ENCODE measurements around the gene SIGLECL1. TPM values are rescaled to one million over a fixed set of nuclear protein-coding genes. Genes with fewer than 3 reads are reported as not detected.

Gene SIGLECL1
- total RNA-seq, 1 experiment from 2014 or later, result not detected

GRCh38 chr19:51252306-51253079, 1.6 kb downstream of the SIGLECL1 start:
- DNase-seq (ENCODE audit: low read depth), result no peak

GRCh38 chr19:51253088-51253806, 2.4 kb downstream of the SIGLECL1 start:
- DNase-seq (ENCODE audit: low read depth), result no peak

- no peak for DNase-seq (ENCODE audit: low read depth)
Measured at GRCh38 chr19:51256155-51256625, 5.3 kb downstream of the SIGLECL1 start.

- no peak for DNase-seq (ENCODE audit: low read depth)
Measured at GRCh38 chr19:51257471-51257870, 6.6 kb downstream of the SIGLECL1 start.

- no peak for DNase-seq (ENCODE audit: low read depth)
Measured at GRCh38 chr19:51258165-51259160, 7.6 kb downstream of the SIGLECL1 start.

- peak; percentile 14 for DNase-seq (ENCODE audit: low read depth)
Measured at GRCh38 chr19:51259348-51260245, 8.7 kb downstream of the SIGLECL1 start.

- no peak for DNase-seq (ENCODE audit: low read depth)
Measured at GRCh38 chr19:51263808-51264207, 12.9 kb downstream of the SIGLECL1 start.

- no peak for DNase-seq (ENCODE audit: low read depth)
Measured at GRCh38 chr19:51271067-51271466, 20.2 kb downstream of the SIGLECL1 start.

- DNase-seq (ENCODE audit: low read depth), result no peak
Measured at GRCh38 chr19:51272183-51272810, 21.4 kb downstream of the SIGLECL1 start.

GRCh38 chr19:51274049-51274770, 23.3 kb downstream of the SIGLECL1 start:
- DNase-seq (ENCODE audit: low read depth), result no peak

GRCh38 chr19:51277112-51277511, 26.2 kb downstream of the SIGLECL1 start:
- DNase-seq (ENCODE audit: low read depth), result no peak

GRCh38 chr19:51282335-51282734, 31.5 kb downstream of the SIGLECL1 start:
- no peak for DNase-seq (ENCODE audit: low read depth)

- no peak for DNase-seq (ENCODE audit: low read depth)
Measured at GRCh38 chr19:51285682-51286081, 34.8 kb downstream of the SIGLECL1 start.

- no peak for DNase-seq (ENCODE audit: low read depth)
Measured at GRCh38 chr19:51289635-51290034, 38.8 kb downstream of the SIGLECL1 start.

- DNase-seq (ENCODE audit: low read depth), result no peak
Measured at GRCh38 chr19:51292971-51293370, 42.1 kb downstream of the SIGLECL1 start.

- DNase-seq (ENCODE audit: low read depth), result no peak
Measured at GRCh38 chr19:51293571-51294210, 42.8 kb downstream of the SIGLECL1 start.

- DNase-seq (ENCODE audit: low read depth), result no peak
Measured at GRCh38 chr19:51294211-51294976, 43.5 kb downstream of the SIGLECL1 start.

GRCh38 chr19:51294977-51295375, 44.1 kb downstream of the SIGLECL1 start:
- no peak for DNase-seq (ENCODE audit: low read depth)
